Astrocyte (in vitro differentiated cells and primary cell): ENCODE data around the gene PTPRK.

Experiments used
- CTCF ChIP-seq: IDR thresholded peaks from 2 replicates; pipeline ENCODE4 v1.5.1; 2011; ENCODE audit warnings: low read depth, mild to moderate bottlenecking, inconsistent platforms, low read length, moderate library complexity; ENCODE audit not compliant: insufficient read depth
- EZH2 ChIP-seq: IDR thresholded peaks from 2 replicates; pipeline ENCODE4 v1.6.1; 2012; ENCODE audit warnings: mild to moderate bottlenecking, low read length, inconsistent platforms; ENCODE audit not compliant: insufficient read depth

- TF ChIP-seq CTCF: no peak
- TF ChIP-seq EZH2: no peak
Observed at GRCh38 chr6:128370072-128370471, 150.3 kb downstream of the PTPRK start.
